Measurements from ENCODE around the gene WDR7. TPM values are rescaled to one million over a fixed set of nuclear protein-coding genes. Genes with fewer than 3 reads are reported as not detected.

Gene WDR7
- polyA plus RNA-seq, 10 donors = 8.1 to 13.9 (median 10.6) TPM

- no peak for DNase-seq
These were observed 285.3 kb downstream of the WDR7 start for GRCh38 chr18:56936457-56936856.

GRCh38 chr18:56937874-56938430 lies 286.8 kb downstream of the WDR7 start:
- no peak for DNase-seq

- no peak for DNase-seq
These were observed 294.3 kb downstream of the WDR7 start for GRCh38 chr18:56945171-56946083.

GRCh38 chr18:56947236-56947635 lies 296.1 kb downstream of the WDR7 start:
- no peak for DNase-seq

- DNase-seq = no peak
These were observed 300.9 kb downstream of the WDR7 start for GRCh38 chr18:56952026-56952425.

GRCh38 chr18:56953428-56954198 lies 302.5 kb downstream of the WDR7 start:
- no peak for DNase-seq

- DNase-seq = no peak
These were observed 304.3 kb downstream of the WDR7 start for GRCh38 chr18:56955490-56955889.

GRCh38 chr18:56959120-56959519 lies 308.0 kb downstream of the WDR7 start:
- DNase-seq = no peak

- DNase-seq = no peak
These were observed 311.2 kb downstream of the WDR7 start for GRCh38 chr18:56962322-56962721.

- no peak for DNase-seq
These were observed 315.9 kb downstream of the WDR7 start for GRCh38 chr18:56967035-56967434.

GRCh38 chr18:56973487-56973886 lies 322.3 kb downstream of the WDR7 start:
- DNase-seq = no peak

- DNase-seq = no peak
These were observed 323.0 kb downstream of the WDR7 start for GRCh38 chr18:56974141-56974540.

- DNase-seq = no peak
These were observed 324.1 kb downstream of the WDR7 start for GRCh38 chr18:56975276-56975675.

- no peak for DNase-seq
These were observed 326.1 kb downstream of the WDR7 start for GRCh38 chr18:56977309-56977708.

GRCh38 chr18:56977771-56978170 lies 326.6 kb downstream of the WDR7 start:
- no peak for DNase-seq

GRCh38 chr18:56980151-56980550 lies 329.0 kb downstream of the WDR7 start:
- DNase-seq = no peak

GRCh38 chr18:56982766-56983165 lies 331.6 kb downstream of the WDR7 start:
- peak in 1 of 3 donors; percentile 32 for DNase-seq

GRCh38 chr18:56983275-56983992 lies 332.3 kb downstream of the WDR7 start:
- DNase-seq = no peak

- DNase-seq = no peak
These were observed 333.6 kb downstream of the WDR7 start for GRCh38 chr18:56984731-56985130.

GRCh38 chr18:56986829-56987228 lies 335.7 kb downstream of the WDR7 start:
- no peak for DNase-seq

GRCh38 chr18:56987236-56987635 lies 336.1 kb downstream of the WDR7 start:
- no peak for DNase-seq

GRCh38 chr18:56988022-56988421 lies 336.9 kb downstream of the WDR7 start:
- no peak for DNase-seq
